CD14-positive monocyte (primary cell): Measurements from ENCODE around the gene DEAF1. TPM values are rescaled to one million over a fixed set of nuclear protein-coding genes. Genes with fewer than 3 reads are reported as not detected.

Source experiments
- DNase-seq, 3 donors: peaks; one replicate each; pipeline ENCODE4 v3.0.0-alpha.2; 2011 to 2022
- H2AFZ ChIP-seq: 2 replicates; pipeline ENCODE4 v1.6.0; 2012; ENCODE audit warnings: mild to moderate bottlenecking, low read depth, low read length, inconsistent platforms; ENCODE audit not compliant: insufficient read depth, poor library complexity, severe bottlenecking
- H3K27ac ChIP-seq, 2 donors: 1 replicate in 1 of 2; 2 replicates in 1 of 2; pipeline ENCODE4 v1.5.1; 2012 to 2013; ENCODE audit warnings: low read length in 2 of 2, control low read depth in 1 of 2, inconsistent platforms in 1 of 2, low read depth in 1 of 2, mild to moderate bottlenecking in 1 of 2
- H3K27me3 ChIP-seq, 2 donors: one replicate each; pipeline versions ENCODE4 v1.6.0 to v1.6.1; 2011 to 2013; ENCODE audit warnings: low read length in 2 of 2; ENCODE audit not compliant: control insufficient read depth in 2 of 2, insufficient read depth in 2 of 2
- H3K36me3 ChIP-seq, 2 donors: replicated peaks in 1 of 2; 1 replicate in 1 of 2; 2 replicates in 1 of 2; pipeline versions ENCODE4 v1.5.1 to v1.6.1; 2012 to 2013; ENCODE audit warnings: low read length in 2 of 2, control low read depth in 1 of 2, inconsistent platforms in 1 of 2, mild to moderate bottlenecking in 1 of 2; ENCODE audit not compliant: insufficient read depth in 2 of 2, control insufficient read depth in 1 of 2
- H3K4me1 ChIP-seq, 2 donors: 1 replicate in 1 of 2; 2 replicates in 1 of 2; pipeline versions ENCODE4 v1.5.1 to v1.6.1; 2012 to 2013; ENCODE audit warnings: low read length in 2 of 2, control low read depth in 1 of 2, inconsistent platforms in 1 of 2, mild to moderate bottlenecking in 1 of 2, moderate library complexity in 1 of 2; ENCODE audit not compliant: insufficient read depth in 2 of 2, control insufficient read depth in 1 of 2
- H3K4me2 ChIP-seq: replicated peaks from 2 replicates; pipeline ENCODE3; 2012; ENCODE audit warnings: low read length, moderate library complexity, mild to moderate bottlenecking; ENCODE audit not compliant: poor library complexity, severe bottlenecking; ENCODE audit errors: extremely low read depth
- H3K4me3 ChIP-seq, 3 experiments: fragments of 200-600 bp in 1 of 3; sonication (generic) in 1 of 3; replicated peaks in 1 of 3; 1 replicate in 2 of 3; 2 replicates in 1 of 3; pipeline ENCODE4 v1.5.1; 2011 to 2013; ENCODE audit warnings: low read length in 3 of 3, mild to moderate bottlenecking in 3 of 3, control low read depth in 2 of 3, low read depth in 2 of 3, inconsistent platforms in 1 of 3, moderate library complexity in 1 of 3
- H3K79me2 ChIP-seq: 2 replicates; pipeline ENCODE4 v1.6.0; 2012; ENCODE audit warnings: mild to moderate bottlenecking, control low read depth, inconsistent platforms, low read length, moderate library complexity; ENCODE audit not compliant: insufficient read depth
- H3K9ac ChIP-seq: 2 replicates; pipeline ENCODE4 v1.6.0; 2017; ENCODE audit warnings: low read length, mild to moderate bottlenecking; ENCODE audit not compliant: insufficient read depth, poor library complexity, severe bottlenecking
- H3K9me3 ChIP-seq, 2 donors: replicated peaks in 1 of 2; 1 replicate in 1 of 2; 2 replicates in 1 of 2; pipeline versions ENCODE4 v1.5.1 to v1.6.1; 2012 to 2013; ENCODE audit warnings: low read length in 2 of 2, control low read depth in 1 of 2; ENCODE audit not compliant: control insufficient read depth in 1 of 2, insufficient read depth in 1 of 2
- H4K20me1 ChIP-seq: 2 replicates; pipeline ENCODE4 v1.6.0; 2012; ENCODE audit warnings: mild to moderate bottlenecking, low read length, control low read depth, moderate library complexity; ENCODE audit not compliant: insufficient read depth
- H3K27ac Mint-ChIP-seq, 7 donors: one replicate each; pipeline ENCODE4 v1.8.0; 2020; ENCODE audit warnings: mild to moderate bottlenecking in 7 of 7, mixed read lengths in 7 of 7, moderate library complexity in 6 of 7, inconsistent platforms in 2 of 7
- H3K27me3 Mint-ChIP-seq, 3 donors: one replicate each; pipeline ENCODE4 v1.8.0; 2021 to 2022; ENCODE audit warnings: low read depth in 3 of 3, mild to moderate bottlenecking in 3 of 3, mixed read lengths in 3 of 3, moderate library complexity in 3 of 3, inconsistent platforms in 1 of 3
- H3K36me3 Mint-ChIP-seq, 2 donors: one replicate each; pipeline ENCODE4 v1.8.0; 2020; ENCODE audit warnings: mixed read lengths in 2 of 2, inconsistent platforms in 1 of 2, mild to moderate bottlenecking in 1 of 2
- H3K4me1 Mint-ChIP-seq: one replicate; pipeline ENCODE4 v1.8.0; 2020; ENCODE audit warnings: mild to moderate bottlenecking, mixed read lengths
- H3K4me3 Mint-ChIP-seq, 2 donors: one replicate each; pipeline ENCODE4 v1.8.0; 2020; ENCODE audit warnings: mild to moderate bottlenecking in 2 of 2, mixed read lengths in 2 of 2, moderate library complexity in 1 of 2
- H3K9me3 Mint-ChIP-seq, 7 donors: one replicate each; pipeline ENCODE4 v1.8.0; 2020 to 2022; ENCODE audit warnings: mixed read lengths in 7 of 7, mild to moderate bottlenecking in 6 of 7, moderate library complexity in 6 of 7, inconsistent platforms in 2 of 7
- WGBS: methylation state at CpG from one replicate; pipeline ENCODE4 v1.1.5; 2013; ENCODE audit warnings: missing lambda C conversion rate; ENCODE audit not compliant: insufficient coverage; 5-methylcytosine and 5-hydroxymethylcytosine counted together
- intact Hi-C, 2 donors: fragments of 100-400 bp; cut with micrococcal nuclease; formaldehyde crosslinking; loops; one replicate each; pipeline versions ENCODE4 v1.15.0 to v1.15.1; 2023
- polyA plus RNA-seq, 3 donors: library from polyadenylated mRNA; depleted of rRNA in 1 of 3; unstranded in 2 of 3; stranded (reverse) in 1 of 3; fragments of 300-500 nt in 2 of 3; fragments of >200 nt in 1 of 3; fragmentation: Illumina TruSeq in 2 of 3; gene quantifications; 1 replicate in 2 of 3; 2 replicates in 1 of 3; pipeline ENCODE4 v1.2.3, GENCODE V29; 2012 to 2021
- TF ChIP-seq, protein P1 (sequence below): fragments of 200-600 bp; IDR thresholded peaks from one replicate; pipeline ENCODE4 v1.8.0; 2022; ENCODE audit warnings: antibody characterized with exemption, mild to moderate bottlenecking

Gene DEAF1
- polyA plus RNA-seq, 3 donors: 18.0 to 22.3 (median 22.2) TPM

DNA sequence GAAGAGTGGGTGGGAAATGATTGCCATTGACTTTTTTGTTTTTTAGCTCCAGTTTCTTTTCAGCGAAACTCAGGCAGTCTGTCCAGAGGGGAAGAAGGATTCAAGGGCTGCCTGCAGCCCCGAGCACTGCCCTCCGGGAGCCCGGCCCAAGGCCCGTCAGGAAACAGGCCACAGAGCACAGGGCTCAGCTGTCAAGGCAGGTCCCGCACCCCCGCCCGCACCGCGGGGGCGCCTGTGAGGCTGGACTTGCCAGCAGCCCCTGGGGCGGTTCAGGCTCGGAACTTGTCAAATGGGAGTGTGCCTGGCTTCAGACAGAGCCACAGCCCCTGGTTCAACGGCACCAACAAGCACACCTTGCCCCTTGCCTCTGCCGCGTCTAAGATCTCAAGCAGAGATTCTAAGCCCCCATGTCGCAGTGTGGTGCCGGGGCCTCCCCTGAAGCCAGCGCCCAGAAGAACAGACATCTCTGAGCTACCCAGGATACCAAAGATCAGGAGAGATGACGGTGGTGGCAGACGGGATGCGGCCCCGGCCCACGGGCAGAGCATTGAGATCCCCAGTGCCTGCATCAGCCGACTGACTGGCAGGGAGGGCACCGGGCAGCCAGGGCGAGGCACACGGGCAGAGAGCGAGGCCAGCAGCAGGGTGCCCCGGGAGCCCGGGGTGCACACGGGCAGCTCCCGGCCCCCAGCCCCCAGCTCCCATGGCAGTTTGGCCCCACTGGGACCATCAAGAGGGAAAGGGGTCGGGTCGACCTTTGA is 87.8 kb downstream of the DEAF1 start:
- Histone ChIP-seq H3K79me2 (no peaks in the 10 kb centered on the region), H2AFZ (no peak overlapping the region), H3K27ac (no peak overlapping the region), H3K4me2 (no peak overlapping the region), H3K4me1 (no peaks in the 10 kb centered on the region), H4K20me1 (peaks cover 39% of the 10 kb centered on the region), H3K36me3 (peaks cover 91 to 99% of the 10 kb centered on the region in 2 donors), H3K9ac (no peak overlapping the region), H3K9me3 (no peaks in the 10 kb centered on the region), H3K4me3 (no peak overlapping the region), H3K27me3 (no peaks in the 10 kb centered on the region)
- Mint-ChIP-seq H3K27ac (peak overlapping the region in 2 of 7 donors; percentile 15 to 16), H3K9me3 (no peaks in the 10 kb centered on the region), H3K4me1 (peaks cover under 1% of the 10 kb centered on the region), H3K4me3 (no peak overlapping the region), H3K36me3 (peaks cover 68 to 91% of the 10 kb centered on the region in 2 donors), H3K27me3 (peaks cover 0 to 2% (median 0%) of the 10 kb centered on the region in 3 donors)
- TF ChIP-seq, protein P1, sequence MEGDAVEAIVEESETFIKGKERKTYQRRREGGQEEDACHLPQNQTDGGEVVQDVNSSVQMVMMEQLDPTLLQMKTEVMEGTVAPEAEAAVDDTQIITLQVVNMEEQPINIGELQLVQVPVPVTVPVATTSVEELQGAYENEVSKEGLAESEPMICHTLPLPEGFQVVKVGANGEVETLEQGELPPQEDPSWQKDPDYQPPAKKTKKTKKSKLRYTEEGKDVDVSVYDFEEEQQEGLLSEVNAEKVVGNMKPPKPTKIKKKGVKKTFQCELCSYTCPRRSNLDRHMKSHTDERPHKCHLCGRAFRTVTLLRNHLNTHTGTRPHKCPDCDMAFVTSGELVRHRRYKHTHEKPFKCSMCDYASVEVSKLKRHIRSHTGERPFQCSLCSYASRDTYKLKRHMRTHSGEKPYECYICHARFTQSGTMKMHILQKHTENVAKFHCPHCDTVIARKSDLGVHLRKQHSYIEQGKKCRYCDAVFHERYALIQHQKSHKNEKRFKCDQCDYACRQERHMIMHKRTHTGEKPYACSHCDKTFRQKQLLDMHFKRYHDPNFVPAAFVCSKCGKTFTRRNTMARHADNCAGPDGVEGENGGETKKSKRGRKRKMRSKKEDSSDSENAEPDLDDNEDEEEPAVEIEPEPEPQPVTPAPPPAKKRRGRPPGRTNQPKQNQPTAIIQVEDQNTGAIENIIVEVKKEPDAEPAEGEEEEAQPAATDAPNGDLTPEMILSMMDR: no peak
- intact Hi-C loops: no loop called here
- 95% methylated on average over 35 of the region's 35 CpGs for WGBS
- DNase-seq: no peak

DNA sequence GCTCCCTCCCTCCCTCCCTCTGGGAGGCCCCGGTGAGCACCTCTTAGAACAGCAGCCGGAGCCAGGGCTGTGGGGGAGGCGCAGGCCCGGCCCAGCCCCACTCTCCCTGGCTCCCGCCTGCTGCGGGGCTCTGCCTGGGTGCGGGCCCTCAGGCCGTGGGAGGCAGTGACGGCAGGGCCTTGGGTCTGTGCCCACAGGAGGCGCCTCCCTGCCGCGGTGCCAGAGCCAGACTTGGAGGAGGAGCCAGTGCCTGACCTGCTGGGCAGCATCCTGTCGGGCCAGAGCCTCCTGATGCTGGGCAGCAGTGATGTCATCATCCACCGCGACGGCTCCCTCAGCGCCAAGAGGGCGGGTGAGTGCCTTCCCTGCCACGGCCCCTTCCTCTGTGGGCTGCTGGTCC is 88.8 kb downstream of the DEAF1 start:
- H3K4me1 Mint-ChIP-seq: no peaks in the 10 kb centered on the region
- WGBS: 87% methylated on average over 14 of the region's 19 CpGs

More for the DNA sequence above, 88.8 kb downstream of the DEAF1 start:
- Histone ChIP-seq H3K27ac (no peak overlapping the region), H3K4me1 (no peaks in the 10 kb centered on the region), H3K4me2 (no peak overlapping the region), H4K20me1 (peaks cover 30% of the 10 kb centered on the region), H3K79me2 (no peaks in the 10 kb centered on the region), H3K4me3 (no peak overlapping the region), H2AFZ (no peak overlapping the region), H3K27me3 (no peaks in the 10 kb centered on the region), H3K36me3 (peaks cover 91 to 99% of the 10 kb centered on the region in 2 donors), H3K9me3 (no peaks in the 10 kb centered on the region), H3K9ac (no peak overlapping the region)
- Mint-ChIP-seq H3K9me3 (no peaks in the 10 kb centered on the region), H3K27ac (no peak overlapping the region), H3K27me3 (peaks cover 0 to 2% (median 0%) of the 10 kb centered on the region in 3 donors), H3K36me3 (peaks cover 72 to 91% of the 10 kb centered on the region in 2 donors), H3K4me3 (no peak overlapping the region)
- no peak for DNase-seq
- intact Hi-C loops: no loop called here
- TF ChIP-seq, protein P1: no peak
